Immature natural killer cell (primary cell): ENCODE results near the gene SRGAP2. TPM values are rescaled to one million over a fixed set of nuclear protein-coding genes. Genes with fewer than 3 reads are reported as not detected.
"Not testable (repeated sequence)": the region's sequence is repeated elsewhere in the genome, so short reads cannot be mapped to it uniquely, and the experiment has no call there.

Source experiments
- DNase-seq, 3 donors: peaks; one replicate each; pipeline ENCODE4 v3.0.0; 2022; ENCODE audit warnings: mixed read lengths in 1 of 3
- H3K27ac Mint-ChIP-seq, 6 donors: one replicate each; pipeline ENCODE4 v1.8.0; 2020; ENCODE audit warnings: mixed read lengths in 6 of 6, mild to moderate bottlenecking in 5 of 6, inconsistent platforms in 4 of 6, moderate library complexity in 3 of 6
- H3K27me3 Mint-ChIP-seq, 3 donors: one replicate each; pipeline ENCODE4 v1.8.0; 2020 to 2021; ENCODE audit warnings: low read depth in 3 of 3, mild to moderate bottlenecking in 3 of 3, mixed read lengths in 3 of 3, moderate library complexity in 3 of 3, inconsistent platforms in 1 of 3
- H3K36me3 Mint-ChIP-seq, 3 donors: one replicate each; pipeline ENCODE4 v1.8.0; 2020; ENCODE audit warnings: mixed read lengths in 3 of 3, inconsistent platforms in 2 of 3, mild to moderate bottlenecking in 2 of 3
- H3K4me1 Mint-ChIP-seq, 2 donors: one replicate each; pipeline ENCODE4 v1.8.0; 2020; ENCODE audit warnings: inconsistent platforms in 2 of 2, mild to moderate bottlenecking in 2 of 2, mixed read lengths in 2 of 2, moderate library complexity in 1 of 2
- H3K4me3 Mint-ChIP-seq, 5 donors: one replicate each; pipeline ENCODE4 v1.8.0; 2020; ENCODE audit warnings: mild to moderate bottlenecking in 5 of 5, mixed read lengths in 5 of 5, inconsistent platforms in 3 of 5, moderate library complexity in 3 of 5
- H3K9me3 Mint-ChIP-seq, 6 donors: one replicate each; pipeline ENCODE4 v1.8.0; 2020; ENCODE audit warnings: mild to moderate bottlenecking in 6 of 6, mixed read lengths in 6 of 6, inconsistent platforms in 4 of 6, moderate library complexity in 3 of 6
- polyA plus RNA-seq, 3 donors: library from polyadenylated mRNA; unstranded; fragments of 300-500 nt; fragmentation: Illumina TruSeq; gene quantifications; one replicate each; pipeline ENCODE4 v1.2.3, GENCODE V29; 2021

The SRGAP2 gene
- polyA plus RNA-seq, 3 donors from 2014 or later: 2.7 to 21.3 (median 2.9) TPM

GRCh38 chr1:206186826-206187225 lies 16.5 kb upstream of the SRGAP2 start:
- H3K36me3 Mint-ChIP-seq, H3K9me3 Mint-ChIP-seq, H3K4me1 Mint-ChIP-seq, H3K27ac Mint-ChIP-seq, H3K4me3 Mint-ChIP-seq, H3K27me3 Mint-ChIP-seq, DNase-seq: not testable (repeated sequence)

GRCh38 chr1:206195182-206195581 lies 8.2 kb upstream of the SRGAP2 start:
- H3K36me3 Mint-ChIP-seq, H3K4me3 Mint-ChIP-seq, DNase-seq, H3K27me3 Mint-ChIP-seq, H3K4me1 Mint-ChIP-seq, H3K9me3 Mint-ChIP-seq, H3K27ac Mint-ChIP-seq: not testable (repeated sequence)

- H3K36me3 Mint-ChIP-seq, H3K27me3 Mint-ChIP-seq, H3K4me1 Mint-ChIP-seq, H3K4me3 Mint-ChIP-seq, H3K27ac Mint-ChIP-seq, H3K9me3 Mint-ChIP-seq, DNase-seq: not testable (repeated sequence)
Observed at GRCh38 chr1:206196748-206197424, 6.5 kb upstream of the SRGAP2 start.

GRCh38 chr1:206202789-206203363 lies 465 bp upstream of the SRGAP2 start, which contains the start of gene FAM72A:
FAM72A (minus strand) TSS chr1:206202839; CDS start chr1:206202025, 814 bp downstream.
- DNase-seq: peak; percentile 99
- peak within 1 kb of the TSS; percentile 71 to 86 (median 83) for H3K4me3 Mint-ChIP-seq
- not testable (repeated sequence) for H3K36me3 Mint-ChIP-seq, H3K9me3 Mint-ChIP-seq, H3K4me1 Mint-ChIP-seq, H3K27me3 Mint-ChIP-seq
- H3K27ac Mint-ChIP-seq: peak within 1 kb of the TSS in 4 of 6 donors; percentile 32 to 59 (median 54)

- H3K4me3 Mint-ChIP-seq: peak overlapping the region in 3 of 5 donors; percentile 56 to 77 (median 66)
- not testable (repeated sequence) for H3K4me1 Mint-ChIP-seq, H3K9me3 Mint-ChIP-seq, H3K27ac Mint-ChIP-seq, H3K36me3 Mint-ChIP-seq, H3K27me3 Mint-ChIP-seq, DNase-seq
Observed at GRCh38 chr1:206204159-206204511, 794 bp downstream of the SRGAP2 start.

- not testable (repeated sequence) for H3K4me1 Mint-ChIP-seq, H3K27ac Mint-ChIP-seq, H3K36me3 Mint-ChIP-seq, H3K27me3 Mint-ChIP-seq, H3K9me3 Mint-ChIP-seq
- peak overlapping the region; percentile 53 to 87 (median 78) for H3K4me3 Mint-ChIP-seq
- peak in 2 of 3 donors; percentile 4 to 10 for DNase-seq
Observed at GRCh38 chr1:206204871-206205270, 1.5 kb downstream of the SRGAP2 start.

- not testable (repeated sequence) for H3K27me3 Mint-ChIP-seq, H3K36me3 Mint-ChIP-seq, H3K4me3 Mint-ChIP-seq, H3K27ac Mint-ChIP-seq, H3K4me1 Mint-ChIP-seq, H3K9me3 Mint-ChIP-seq
- DNase-seq: peak; percentile 8 to 15 (median 9)
Observed at GRCh38 chr1:206205569-206205968, 2.2 kb downstream of the SRGAP2 start.

- not testable (repeated sequence) for H3K4me3 Mint-ChIP-seq, H3K27ac Mint-ChIP-seq, H3K36me3 Mint-ChIP-seq, DNase-seq, H3K27me3 Mint-ChIP-seq, H3K9me3 Mint-ChIP-seq, H3K4me1 Mint-ChIP-seq
Observed at GRCh38 chr1:206210802-206211201, 7.5 kb downstream of the SRGAP2 start.

- H3K27ac Mint-ChIP-seq, H3K9me3 Mint-ChIP-seq, H3K36me3 Mint-ChIP-seq, H3K27me3 Mint-ChIP-seq, H3K4me1 Mint-ChIP-seq, DNase-seq, H3K4me3 Mint-ChIP-seq: not testable (repeated sequence)
Observed at GRCh38 chr1:206215600-206216392, 12.5 kb downstream of the SRGAP2 start.

- DNase-seq, H3K4me1 Mint-ChIP-seq, H3K27me3 Mint-ChIP-seq, H3K9me3 Mint-ChIP-seq, H3K36me3 Mint-ChIP-seq, H3K27ac Mint-ChIP-seq, H3K4me3 Mint-ChIP-seq: not testable (repeated sequence)
Observed at GRCh38 chr1:206218285-206218684, 14.9 kb downstream of the SRGAP2 start.

- H3K36me3 Mint-ChIP-seq, H3K4me1 Mint-ChIP-seq, H3K4me3 Mint-ChIP-seq, H3K27ac Mint-ChIP-seq, DNase-seq, H3K27me3 Mint-ChIP-seq, H3K9me3 Mint-ChIP-seq: not testable (repeated sequence)
Observed at GRCh38 chr1:206218765-206219164, 15.4 kb downstream of the SRGAP2 start.

GRCh38 chr1:206219514-206220331 lies 16.4 kb downstream of the SRGAP2 start:
- H3K36me3 Mint-ChIP-seq, DNase-seq, H3K4me3 Mint-ChIP-seq, H3K27me3 Mint-ChIP-seq, H3K4me1 Mint-ChIP-seq, H3K27ac Mint-ChIP-seq, H3K9me3 Mint-ChIP-seq: not testable (repeated sequence)

- not testable (repeated sequence) for H3K4me3 Mint-ChIP-seq, H3K4me1 Mint-ChIP-seq, H3K9me3 Mint-ChIP-seq, H3K27me3 Mint-ChIP-seq, H3K27ac Mint-ChIP-seq, DNase-seq, H3K36me3 Mint-ChIP-seq
Observed at GRCh38 chr1:206220332-206221000, 17.1 kb downstream of the SRGAP2 start.
